MG63 (cell line): ENCODE measurements around the gene CTF1. TPM values are rescaled to one million over a fixed set of nuclear protein-coding genes. Genes with fewer than 3 reads are reported as not detected.
A peak's percentile ranks its signal among the peaks of the same experiment; 100 is the strongest.
"Not testable (repeated sequence)": the region's sequence is repeated elsewhere in the genome, so short reads cannot be mapped to it uniquely, and the experiment has no call there.

Experiments used
- DNase-seq: peaks from one replicate; pipeline ENCODE4 v3.0.0-alpha.2; 2020
- H3K27me3 ChIP-seq: fragments of 250-450 bp; sonication (Bioruptor Pico); 2 replicates; pipeline ENCODE4 v1.5.1; 2020; ENCODE audit warnings: mild to moderate bottlenecking, moderate library complexity
- H3K36me3 ChIP-seq: fragments of 250-450 bp; sonication (Bioruptor Pico); 2 replicates; pipeline ENCODE4 v1.5.1; 2020; ENCODE audit warnings: mild to moderate bottlenecking, moderate library complexity
- H3K4me3 ChIP-seq: fragments of 250-450 bp; sonication (Bioruptor Pico); 2 replicates; pipeline ENCODE4 v1.5.1; 2020; ENCODE audit warnings: mild to moderate bottlenecking, moderate library complexity
- H3K9me3 ChIP-seq: fragments of 250-450 bp; sonication (Bioruptor Pico); 2 replicates; pipeline ENCODE4 v1.5.1; 2020; ENCODE audit warnings: mild to moderate bottlenecking, moderate library complexity
- total RNA-seq: library from RNA; depleted of rRNA; stranded (reverse); fragments of >200 nt; shearing (Covaris generic); gene quantifications from 2 replicates; pipeline ENCODE4 v1.2.3, GENCODE V29; 2014; ENCODE audit warnings: low replicate concordance

The CTF1 gene
- total RNA-seq, 1 experiment from 2014 or later: not detected

GRCh38 chr16:30882429-30883310 lies 13.7 kb upstream of the CTF1 start:
- no peak overlapping the region for H3K4me3 ChIP-seq
- H3K27me3 ChIP-seq: no peaks in the 10 kb centered on the region
- H3K9me3 ChIP-seq: no peaks in the 10 kb centered on the region
- no peak for DNase-seq
- peaks cover 47% of the 10 kb centered on the region for H3K36me3 ChIP-seq

DNA sequence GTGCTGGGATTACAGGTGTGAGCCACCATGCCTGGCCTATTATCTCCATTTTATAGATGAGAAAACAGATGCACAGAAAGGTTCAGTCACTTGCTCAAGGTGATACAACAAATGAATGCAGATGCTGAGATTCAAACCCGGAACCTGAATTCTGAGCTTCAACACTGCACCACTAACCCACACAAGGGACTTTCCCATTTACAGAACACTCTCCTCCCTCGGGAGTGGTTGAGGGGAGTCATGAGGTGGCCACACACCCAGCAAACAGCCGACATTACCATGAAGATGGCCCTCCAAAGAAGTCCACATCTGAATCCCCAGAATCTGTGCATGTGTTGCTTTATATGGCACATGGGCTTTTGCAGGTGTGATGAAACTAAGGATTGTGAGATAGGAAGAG lies 11.7 kb upstream of the CTF1 start:
- peaks cover 46% of the 10 kb centered on the region for H3K36me3 ChIP-seq
- H3K27me3 ChIP-seq: no peaks in the 10 kb centered on the region
- no peaks in the 10 kb centered on the region for H3K9me3 ChIP-seq
- no peak overlapping the region for H3K4me3 ChIP-seq
- DNase-seq: no peak

DNA sequence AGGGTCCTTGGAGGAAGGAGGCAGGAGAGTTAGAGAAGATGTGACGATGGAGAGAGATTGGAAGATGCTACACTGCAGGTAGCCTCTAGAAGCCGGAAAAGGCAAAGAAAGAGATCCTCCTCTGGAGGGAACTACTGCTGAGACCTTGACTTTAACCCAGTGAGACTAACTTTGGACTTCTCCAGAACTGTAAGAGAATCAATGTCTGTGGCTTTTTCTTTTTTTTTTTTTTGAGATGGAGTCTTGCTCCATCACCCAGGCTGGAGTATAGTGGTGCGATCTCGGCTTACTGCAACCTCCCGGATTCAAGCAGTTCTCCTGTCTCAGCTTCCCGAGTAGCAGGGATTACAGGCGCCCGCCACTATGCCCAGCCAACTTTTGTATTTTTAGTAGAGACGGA lies 11.2 kb upstream of the CTF1 start:
- Histone ChIP-seq H3K27me3 (no peaks in the 10 kb centered on the region), H3K36me3 (peaks cover 45% of the 10 kb centered on the region), H3K9me3 (no peaks in the 10 kb centered on the region), H3K4me3 (no peak overlapping the region)
- DNase-seq: no peak

DNA sequence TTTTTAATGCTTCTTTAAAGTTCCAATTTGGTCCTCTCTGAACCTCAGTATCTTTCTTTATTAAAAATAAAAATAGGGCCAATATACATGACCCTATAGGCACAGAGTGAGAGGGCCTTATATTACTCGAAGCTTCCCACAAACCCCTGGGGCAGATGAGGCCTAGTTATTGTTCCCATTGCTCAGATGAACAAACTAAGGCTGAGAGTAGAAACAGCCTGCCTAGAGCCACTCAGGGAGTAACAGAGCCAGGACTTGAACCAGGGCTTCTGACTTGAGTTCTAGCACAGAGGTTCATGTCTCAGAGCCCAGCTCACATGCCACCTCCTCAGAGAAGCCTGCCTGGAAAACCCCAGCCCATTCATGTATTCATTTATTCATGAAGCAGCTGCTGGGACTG lies 10.3 kb upstream of the CTF1 start:
- H3K27me3 ChIP-seq: no peaks in the 10 kb centered on the region
- H3K4me3 ChIP-seq: no peak overlapping the region
- DNase-seq: no peak
- H3K36me3 ChIP-seq: peaks cover 49% of the 10 kb centered on the region
- H3K9me3 ChIP-seq: no peaks in the 10 kb centered on the region

DNA sequence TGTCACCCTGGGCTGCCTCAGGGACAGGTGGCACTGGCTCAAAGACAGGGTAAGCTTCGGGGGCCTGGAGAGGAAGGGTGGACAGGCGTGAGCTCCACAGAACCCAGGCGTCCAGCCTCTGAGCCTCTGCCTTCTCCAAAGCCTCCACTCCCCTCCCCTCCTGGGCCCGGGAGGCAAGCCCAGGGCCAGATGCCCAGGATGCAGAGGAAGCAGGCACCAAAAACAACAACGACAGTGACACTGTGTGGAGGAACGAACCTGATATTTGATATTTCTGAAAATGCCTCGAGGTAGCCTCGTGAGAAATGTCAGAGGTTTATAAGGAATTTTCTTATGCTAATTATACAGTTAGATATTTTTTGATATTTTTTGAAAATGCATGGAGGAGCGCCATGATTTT lies 8.5 kb upstream of the CTF1 start:
- peaks cover 62% of the 10 kb centered on the region for H3K36me3 ChIP-seq
- no peak for DNase-seq
- H3K27me3 ChIP-seq: no peaks in the 10 kb centered on the region
- H3K9me3 ChIP-seq: no peaks in the 10 kb centered on the region
- H3K4me3 ChIP-seq: no peak overlapping the region

GRCh38 chr16:30888856-30889499 lies 7.4 kb upstream of the CTF1 start:
- DNase-seq: no peak
- Histone ChIP-seq H3K36me3 (peaks cover 62% of the 10 kb centered on the region), H3K9me3 (no peaks in the 10 kb centered on the region), H3K4me3 (no peak overlapping the region), H3K27me3 (no peaks in the 10 kb centered on the region)

DNA sequence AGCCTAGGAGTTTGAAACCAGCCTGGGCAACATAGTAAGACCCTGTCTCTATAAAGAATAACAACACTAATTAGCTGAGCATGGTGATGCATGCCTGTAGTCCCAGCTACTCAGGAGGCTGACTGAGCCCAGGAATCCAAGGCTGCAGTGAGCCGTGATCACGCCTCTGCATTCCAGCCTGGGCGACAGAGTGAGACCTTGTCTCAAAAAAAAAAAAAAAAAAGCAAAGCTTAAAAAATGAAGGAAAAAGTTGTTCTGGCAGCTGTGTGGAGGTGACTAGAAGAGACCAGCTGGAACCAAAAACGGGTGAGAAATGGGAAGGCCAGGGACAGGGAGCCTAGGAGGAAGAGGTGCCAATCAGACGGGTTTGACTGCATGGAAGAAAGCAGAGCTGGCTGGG lies 6.7 kb upstream of the CTF1 start:
- Histone ChIP-seq H3K36me3 (peaks cover 59% of the 10 kb centered on the region), H3K27me3 (no peaks in the 10 kb centered on the region), H3K4me3 (no peak overlapping the region), H3K9me3 (no peaks in the 10 kb centered on the region)
- DNase-seq: no peak

- H3K27me3 ChIP-seq, H3K4me3 ChIP-seq, DNase-seq, H3K9me3 ChIP-seq: not testable (repeated sequence)
- peaks cover 46% of the 10 kb centered on the region for H3K36me3 ChIP-seq
These were observed 5.2 kb upstream of the CTF1 start for GRCh38 chr16:30891043-30891823.

GRCh38 chr16:30892670-30893416 lies 3.6 kb upstream of the CTF1 start:
- H3K36me3 ChIP-seq: peaks cover 33% of the 10 kb centered on the region
- no peak for DNase-seq

DNA sequence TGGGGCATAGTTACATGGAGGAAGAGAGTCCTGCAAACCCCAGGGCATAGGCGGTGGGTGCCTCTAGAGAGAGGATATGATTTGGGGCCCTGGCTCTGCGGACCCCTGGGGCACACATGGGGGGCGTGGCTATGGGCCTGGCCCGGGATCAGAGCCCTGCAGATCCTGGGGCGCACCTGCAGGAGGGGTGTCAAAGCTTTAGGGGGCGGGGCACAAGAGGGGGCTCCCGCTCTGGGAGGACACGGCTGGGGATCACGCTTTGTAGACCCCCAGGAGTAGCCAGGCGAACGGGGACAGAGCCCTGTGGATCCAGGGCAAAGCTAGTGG lies 3.0 kb upstream of the CTF1 start:
- H3K9me3 ChIP-seq: no peaks in the 10 kb centered on the region
- DNase-seq: peak; percentile 32
- peaks cover 29% of the 10 kb centered on the region for H3K36me3 ChIP-seq
- H3K27me3 ChIP-seq: no peaks in the 10 kb centered on the region
- H3K4me3 ChIP-seq: peak overlapping the region; percentile 86

More at GRCh38 chr16:30892670-30893416, 3.6 kb upstream of the CTF1 start:
- Histone ChIP-seq H3K27me3 (no peaks in the 10 kb centered on the region), H3K9me3 (no peaks in the 10 kb centered on the region), H3K4me3 (peak overlapping the region; percentile 86)

DNA sequence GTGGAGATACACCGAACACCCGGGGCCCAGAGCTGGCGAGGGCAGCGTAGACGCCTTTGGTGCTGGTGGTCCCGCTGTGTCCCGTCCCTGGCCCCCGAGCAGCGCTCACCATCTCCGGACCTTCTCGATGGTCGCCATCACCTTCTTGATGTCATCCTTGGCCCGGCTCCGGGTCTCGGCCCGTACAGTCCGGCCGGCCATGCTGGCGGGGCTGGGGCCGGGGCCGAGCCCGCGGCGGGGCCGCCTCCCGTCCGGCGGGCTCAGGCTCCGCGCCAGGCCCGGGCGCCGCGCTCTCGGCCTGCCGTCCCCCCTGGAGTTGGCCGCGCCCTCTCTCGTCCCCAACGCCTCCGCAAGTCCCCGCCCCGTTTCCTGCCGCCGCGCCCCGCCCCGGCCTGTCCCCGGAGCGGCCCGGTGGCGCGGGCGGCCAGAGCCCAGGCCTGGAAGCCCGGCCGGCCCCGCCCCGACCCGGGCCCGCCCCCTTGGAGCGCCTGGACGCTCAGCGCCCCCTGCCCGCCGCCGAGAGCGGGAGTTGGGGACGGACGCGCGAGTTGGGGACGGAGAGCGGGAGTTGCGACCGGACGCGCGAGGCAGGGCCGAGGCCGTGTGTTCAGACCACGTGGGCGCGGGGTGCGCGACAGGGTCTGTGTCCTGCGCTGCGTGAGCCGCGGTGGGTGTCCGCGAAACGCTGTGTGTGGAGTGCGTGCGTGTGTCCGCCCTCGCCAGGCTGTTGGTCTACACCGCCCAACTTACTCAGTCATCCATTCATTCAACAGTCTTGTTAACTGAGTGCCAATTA lies 2.5 kb upstream of the CTF1 start, which contains the start of gene BCL7C:
Gene BCL7C (minus strand): TSS at position 334 of the 796 bp plus-strand sequence. CDS start 133 bp downstream, at position 201.
- Histone ChIP-seq H3K27me3 (no peaks in the 10 kb centered on the region), H3K36me3 (peaks cover 26% of the 10 kb centered on the region), H3K4me3 (peak within 1 kb of the TSS; percentile 86), H3K9me3 (no peaks in the 10 kb centered on the region)
- DNase-seq: peak; percentile 95

- Histone ChIP-seq H3K9me3 (no peaks in the 10 kb centered on the region), H3K36me3 (peaks cover 23% of the 10 kb centered on the region), H3K4me3 (peak overlapping the region; percentile 86), H3K27me3 (no peaks in the 10 kb centered on the region)
- no peak for DNase-seq
These were observed 1.7 kb upstream of the CTF1 start for GRCh38 chr16:30894540-30895368.

GRCh38 chr16:30895627-30896260 lies 670 bp upstream of the CTF1 start:
- Histone ChIP-seq H3K36me3 (peaks cover 17% of the 10 kb centered on the region), H3K9me3 (no peaks in the 10 kb centered on the region), H3K27me3 (no peaks in the 10 kb centered on the region), H3K4me3 (no peak overlapping the region)
- DNase-seq: no peak

DNA sequence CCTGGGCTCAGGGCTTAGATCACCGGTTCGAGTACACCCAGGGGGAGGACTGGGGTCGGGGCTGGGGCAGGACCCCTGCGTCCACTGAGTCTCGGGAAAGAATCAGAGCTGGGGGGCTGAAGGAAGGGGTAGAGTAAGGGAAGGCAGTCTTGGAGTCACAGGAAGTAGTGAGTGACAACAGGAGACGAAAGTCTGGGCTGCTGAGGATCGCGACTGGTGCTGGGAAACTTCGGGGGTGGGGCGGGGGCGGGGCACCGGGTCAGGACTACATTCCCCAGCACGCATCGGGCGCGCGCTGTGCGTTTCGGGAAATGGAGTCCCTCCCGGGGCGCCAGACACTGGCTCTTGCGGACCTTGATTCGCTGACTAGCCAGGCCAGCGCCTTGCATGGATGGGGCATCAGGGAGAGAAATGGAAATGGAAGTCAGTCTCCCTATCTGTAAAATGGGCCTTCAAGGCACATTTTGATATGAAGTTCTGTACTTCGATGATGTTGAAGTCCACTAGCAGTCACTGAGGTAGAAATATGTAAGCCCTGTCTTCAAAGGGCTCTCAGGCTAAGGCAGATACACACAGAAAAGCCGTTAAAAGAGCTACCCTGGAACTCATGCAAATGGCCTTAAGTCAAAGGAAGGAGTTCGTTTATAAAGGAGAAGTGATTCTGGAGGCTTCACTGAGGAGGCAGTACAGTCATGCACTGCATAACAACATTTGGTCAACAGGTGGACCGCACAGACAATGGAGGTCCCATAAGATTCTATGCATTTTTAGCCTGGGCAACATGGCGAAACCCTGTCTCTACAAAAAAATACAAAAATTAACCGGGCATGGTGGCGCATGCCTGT lies 697 bp downstream of the CTF1 start:
- no peaks in the 10 kb centered on the region for H3K9me3 ChIP-seq
- H3K4me3 ChIP-seq: no peak overlapping the region
- no peak for DNase-seq
- peaks cover 7% of the 10 kb centered on the region; the same call in 1 of the 2 replicates for H3K36me3 ChIP-seq
- H3K27me3 ChIP-seq: no peaks in the 10 kb centered on the region
